GM21619 (cell line): Measurements from ENCODE around the gene RNF115.
A peak's percentile ranks its signal among the peaks of the same experiment; 100 is the strongest.
"Not testable (repeated sequence)": the region's sequence is repeated elsewhere in the genome, so short reads cannot be mapped to it uniquely, and the experiment has no call there.

Source experiments
- ATAC-seq: cut with Tn5 transposase; IDR thresholded peaks from one replicate; pipeline ENCODE4 v1.9.1; 2021; ENCODE audit not compliant: unreplicated experiment

RNF115 gene

DNA sequence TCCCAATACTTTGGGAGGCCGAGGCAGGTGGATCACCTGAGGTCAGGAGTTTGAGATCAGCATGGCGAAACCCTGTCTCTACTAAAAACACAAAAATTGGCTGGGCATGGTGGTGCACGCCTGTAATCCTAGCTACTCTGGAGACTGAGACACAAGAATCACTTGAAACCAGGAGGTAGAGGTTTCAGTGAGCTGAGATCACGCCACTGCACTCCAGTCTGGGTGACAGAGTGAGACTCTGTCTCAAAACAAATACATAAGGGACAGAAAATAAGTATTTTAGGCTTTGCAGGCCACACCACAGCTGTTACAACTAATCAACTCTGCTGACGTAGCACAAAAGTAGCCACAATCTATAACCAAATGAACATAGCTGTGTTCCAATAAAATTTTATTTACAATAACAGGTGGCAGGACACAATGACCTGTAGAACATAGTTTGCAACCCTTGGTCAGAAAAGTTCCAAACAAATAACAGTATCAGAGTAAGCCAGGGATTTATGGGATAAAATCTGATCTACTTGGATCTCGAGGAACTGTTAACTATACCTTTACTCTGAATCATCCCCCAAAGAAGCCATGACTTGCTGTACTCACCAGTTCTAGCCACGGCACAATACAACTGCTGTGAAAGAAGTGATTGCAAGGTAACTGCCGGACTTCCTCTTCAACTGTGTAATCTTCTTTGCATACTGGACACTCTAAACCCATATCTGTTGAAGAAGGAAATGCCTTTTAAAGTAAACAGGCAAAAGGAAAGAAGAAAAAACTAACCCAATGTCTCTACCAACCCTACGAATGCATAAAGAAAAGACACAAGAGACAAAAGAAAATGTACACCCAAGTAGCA lies 76.3 kb downstream of the RNF115 start:
- no peak for ATAC-seq

GRCh38 chr1:145740269-145740668 lies 83.6 kb downstream of the RNF115 start:
- no peak for ATAC-seq

- no peak for ATAC-seq
Measured at GRCh38 chr1:145736191-145736590, 87.7 kb downstream of the RNF115 start.

- no peak for ATAC-seq
Measured at GRCh38 chr1:145730900-145731299, 93.0 kb downstream of the RNF115 start.

- no peak for ATAC-seq
Measured at GRCh38 chr1:145730467-145730866, 93.4 kb downstream of the RNF115 start.

GRCh38 chr1:145729666-145730436 lies 94.0 kb downstream of the RNF115 start:
- ATAC-seq = no peak

- ATAC-seq = no peak
Measured at GRCh38 chr1:145729196-145729595, 94.7 kb downstream of the RNF115 start.

DNA sequence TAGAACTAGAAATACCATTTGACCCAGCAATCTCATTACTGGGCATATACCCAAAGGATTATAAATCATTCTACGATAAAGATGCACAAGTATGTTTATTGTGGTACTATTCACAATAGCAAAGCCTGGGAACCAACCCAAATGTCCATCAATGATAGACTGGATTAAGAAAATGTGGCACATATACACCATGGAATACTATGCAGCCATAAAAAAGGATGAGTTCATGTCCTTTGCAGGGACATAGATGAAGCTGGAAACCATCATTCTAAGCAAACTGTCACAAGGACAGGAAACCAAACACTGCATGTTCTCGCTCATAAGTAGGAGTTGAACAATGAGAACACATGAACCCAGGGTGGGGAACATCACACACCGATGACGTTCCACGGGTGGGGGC lies 97.7 kb downstream of the RNF115 start:
- not testable (repeated sequence) for ATAC-seq

DNA sequence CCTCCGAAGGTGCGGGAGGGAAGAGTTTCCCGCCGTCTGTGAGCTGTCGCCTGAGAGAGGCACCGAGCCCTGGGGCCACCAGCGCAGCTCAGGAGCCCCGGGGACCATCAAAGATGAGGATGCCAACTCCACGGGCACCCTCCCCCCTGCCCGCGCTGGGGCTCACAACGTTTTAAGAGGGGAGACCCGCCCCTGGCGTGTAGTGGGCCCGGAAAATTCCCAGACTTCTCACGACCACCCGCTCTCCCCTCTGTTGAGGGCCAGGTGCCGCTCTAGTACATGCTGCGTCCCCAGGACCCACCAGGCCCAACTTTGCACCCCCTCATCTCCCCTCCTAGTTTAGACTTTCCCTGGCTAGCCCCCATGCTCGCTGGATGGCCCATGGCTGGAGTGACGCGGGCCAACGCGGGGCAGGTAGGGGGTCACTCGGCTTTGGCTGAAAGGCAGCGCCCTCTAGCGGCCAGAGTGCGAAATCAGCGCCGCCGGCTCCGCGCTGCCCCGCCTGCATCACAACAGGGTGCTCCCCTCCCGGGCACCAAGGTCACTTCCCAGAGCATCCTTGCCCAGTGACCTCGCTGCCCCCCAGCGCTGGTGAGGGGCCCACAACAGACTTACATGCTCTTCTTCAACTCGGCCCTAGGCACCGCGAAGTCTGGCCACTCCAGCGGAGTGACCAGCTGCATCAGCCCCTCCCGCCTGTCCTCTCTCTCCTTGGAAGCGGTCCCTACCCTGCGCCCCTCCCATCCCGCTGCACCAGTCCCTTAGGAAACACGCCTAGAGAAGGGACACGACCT lies 102.8 kb downstream of the RNF115 start:
- ATAC-seq = peak; percentile 57

DNA sequence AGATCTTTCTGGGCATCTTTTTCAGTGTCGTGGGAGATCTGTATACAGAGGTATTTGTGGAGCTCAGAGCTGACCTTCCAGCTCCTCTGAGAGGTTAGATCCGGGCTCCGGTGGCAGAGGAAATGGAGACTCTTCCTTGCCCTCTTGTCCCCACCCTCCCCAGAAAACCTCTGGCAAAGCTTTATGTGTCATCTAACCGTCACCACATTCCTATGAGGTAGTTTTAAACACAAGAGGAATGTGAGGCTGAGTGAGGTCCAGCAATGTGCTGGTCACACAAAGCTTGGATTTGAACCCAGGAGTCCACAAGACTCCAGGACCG lies 103.4 kb downstream of the RNF115 start:
- ATAC-seq = no peak

- no peak for ATAC-seq
Measured at GRCh38 chr1:145719230-145720079, 104.4 kb downstream of the RNF115 start, which contains the start of gene CD160. CD160 (plus strand) TSS chr1:145719499; CDS start chr1:145728328, 8,829 bp downstream.

- ATAC-seq = not testable (repeated sequence)
Measured at GRCh38 chr1:145718465-145718864, 105.4 kb downstream of the RNF115 start.

DNA sequence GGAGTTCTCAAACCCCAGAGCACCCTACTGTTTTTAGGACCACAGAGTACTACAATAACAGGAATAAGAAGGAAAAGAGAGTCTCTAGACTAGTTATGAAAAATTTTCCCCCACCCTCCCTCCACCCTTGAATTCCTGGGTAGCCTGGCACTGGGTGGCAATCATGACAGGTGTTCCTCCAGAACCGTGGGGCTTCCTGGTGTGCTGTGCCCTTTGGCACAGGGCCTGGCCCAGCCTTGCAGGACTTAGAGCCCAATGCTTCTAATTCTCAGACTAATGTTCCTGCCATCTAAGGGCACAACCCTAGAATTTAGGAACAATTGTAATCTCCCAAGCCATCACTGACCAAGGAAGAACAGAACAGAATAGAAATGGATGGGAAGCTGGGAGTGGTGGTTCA lies 106.1 kb downstream of the RNF115 start:
- ATAC-seq = no peak

GRCh38 chr1:145716641-145717345 lies 107.1 kb downstream of the RNF115 start:
- no peak for ATAC-seq

- ATAC-seq = no peak
Measured at GRCh38 chr1:145714524-145715111, 109.3 kb downstream of the RNF115 start.

GRCh38 chr1:145711213-145711651 lies 112.7 kb downstream of the RNF115 start:
- ATAC-seq = no peak

DNA sequence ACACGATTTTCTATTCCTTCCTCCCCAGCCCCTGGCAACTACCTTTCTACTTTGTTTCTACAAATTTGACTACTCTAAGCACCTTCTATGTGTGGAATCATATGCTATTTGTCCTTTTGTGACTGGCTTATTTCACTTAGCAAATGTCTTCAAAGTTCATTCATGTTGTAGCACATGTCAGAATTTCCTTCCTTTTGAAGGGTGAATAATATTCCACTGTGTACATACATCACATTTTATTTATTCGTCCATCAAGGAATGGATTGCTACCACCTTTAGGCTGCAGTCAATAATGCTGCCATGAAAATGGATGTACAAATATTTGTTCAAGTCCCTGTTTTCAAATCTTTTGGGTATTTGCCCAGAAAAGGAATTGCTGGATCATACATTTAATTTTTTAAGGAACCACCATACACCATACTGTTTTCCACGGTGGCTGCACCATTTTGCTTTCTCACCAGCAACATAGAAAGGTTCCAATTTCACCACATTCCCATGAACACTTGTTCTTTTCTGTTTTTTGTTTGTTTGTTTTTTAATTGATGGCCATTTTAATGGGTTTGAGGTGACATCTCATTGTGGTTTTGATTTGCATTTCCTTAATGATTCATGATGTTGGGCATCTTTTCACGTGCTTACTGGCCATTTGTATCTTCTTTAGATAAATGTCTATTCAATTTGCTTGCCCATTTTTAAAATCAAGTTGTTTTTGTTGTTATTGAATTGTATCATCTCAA lies 113.4 kb downstream of the RNF115 start:
- ATAC-seq = no peak

GRCh38 chr1:145708063-145708462 lies 115.8 kb downstream of the RNF115 start:
- no peak for ATAC-seq
